ENCODE data around the gene MAPKAPK2. TPM values are rescaled to one million over a fixed set of nuclear protein-coding genes. Genes with fewer than 3 reads are reported as not detected.

Gene MAPKAPK2
- total RNA-seq, 1 experiment from 2014 or later, result 51.1 TPM

- no peaks in the 10 kb centered on the region for H3K9me2 ChIP-seq (ENCODE audit: insufficient read depth)
- H3K9ac ChIP-seq (ENCODE audit: low read length), result no peak overlapping the region
- DNase-seq (ENCODE audit: low read depth, low spot score) (no peak), ATAC-seq (no peak)
- no TSS peak for BruUV-seq (replicated peaks)
- POLR2A ChIA-PET, result no interaction called here
- no peaks in the 10 kb centered on the region for H3K27me3 ChIP-seq (ENCODE audit: insufficient read depth, low read length)
- CTCF ChIA-PET, result no interaction called here
- H3K4me1 ChIP-seq (ENCODE audit: control insufficient read depth in 1 of 2, insufficient read depth in 2 of 2, low read length in 2 of 2), result no peaks in the 10 kb centered on the region
- H3K4me3 ChIP-seq (replicated peaks in 1 of 2; ENCODE audit: low read depth in 1 of 2, low read length in 2 of 2), result no peak overlapping the region
- H3K9me3 ChIP-seq (ENCODE audit: control insufficient read depth in 1 of 2, insufficient read depth in 1 of 2, low read depth in 1 of 2, low read length in 2 of 2), result no peaks in the 10 kb centered on the region
- TF ChIP-seq POLR2A (IDR thresholded peaks at IDR 0.05; ENCODE audit: borderline replicate concordance, extremely low read depth, insufficient read depth, insufficient read length) (no peak), ZNF274 (IDR thresholded peaks at IDR 0.05; ENCODE audit: low read depth, low read length) (no peak), MAX (IDR thresholded peaks at IDR 0.05) (no peak), EZH2phosphoT487 (IDR thresholded peaks at IDR 0.05; ENCODE audit: borderline replicate concordance) (no peak), ZBTB33 (IDR thresholded peaks at IDR 0.05; ENCODE audit: extremely low read depth, insufficient replicate concordance, low read length) (no peak), CBX3 (IDR thresholded peaks at IDR 0.05; ENCODE audit: low read depth) (no peak), ATF3 (IDR thresholded peaks at IDR 0.05) (no peak), FOSL1 (IDR thresholded peaks at IDR 0.05; ENCODE audit: low read depth) (no peak), SIN3A (IDR thresholded peaks at IDR 0.05; ENCODE audit: low read depth) (no peak), CEBPB (IDR thresholded peaks at IDR 0.05; ENCODE audit: low read depth) (no peak), ELF1 (IDR thresholded peaks at IDR 0.05; ENCODE audit: borderline replicate concordance, low read depth) (no peak), RAD21 (IDR thresholded peaks at IDR 0.05; ENCODE audit: low read depth) (no peak)
- intact Hi-C loops (cut with micrococcal nuclease), result no loop called here
- H3K36me3 ChIP-seq (ENCODE audit: control insufficient read depth in 1 of 2, insufficient read depth in 2 of 2, low read length in 2 of 2), result peaks cover 0 to 5% of the 10 kb centered on the region in 2 experiments; a peak in 1 of 4 replicates
- RAD21 ChIA-PET (ENCODE audit: low non-redundant PET in 1 of 2, low total read pairs in 2 of 2, uncharacterized antibody in 2 of 2, unreplicated experiment in 2 of 2), result no interaction called here
- no peak overlapping the region for H2AFZ ChIP-seq (ENCODE audit: low read depth, low read length, poor library complexity, severe bottlenecking)
- no peaks in the 10 kb centered on the region for H4K20me1 ChIP-seq (ENCODE audit: insufficient read depth)
- H3K4me2 ChIP-seq (ENCODE audit: low read length), result no peak overlapping the region
- H3K79me2 ChIP-seq (ENCODE audit: insufficient read depth, low read length), result no peaks in the 10 kb centered on the region
- no peak overlapping the region for H3K27ac ChIP-seq (ENCODE audit: low read depth, low read length)
Measured at GRCh38 chr1:206643118-206643698, 41.5 kb upstream of the MAPKAPK2 start.
